Kidney tubule cell (primary cell): ENCODE measurements around the gene CDH15.
A peak's percentile ranks its signal among the peaks of the same experiment; 100 is the strongest.
"Not testable (repeated sequence)": the region's sequence is repeated elsewhere in the genome, so short reads cannot be mapped to it uniquely, and the experiment has no call there.

Source experiments
- DNase-seq: peaks from one replicate; pipeline ENCODE4 v3.0.0-alpha.2; 2018; ENCODE audit warnings: low spot score

Gene CDH15

GRCh38 chr16:89233678-89234490 lies 62.3 kb downstream of the CDH15 start:
- no peak for DNase-seq

- no peak for DNase-seq
Observed at GRCh38 chr16:89237733-89238132, 66.2 kb downstream of the CDH15 start.

GRCh38 chr16:89241187-89242007 lies 69.8 kb downstream of the CDH15 start:
- peak; percentile 73 for DNase-seq

GRCh38 chr16:89242795-89243200 lies 71.2 kb downstream of the CDH15 start:
- DNase-seq = no peak

- DNase-seq = no peak
Observed at GRCh38 chr16:89243664-89244063, 72.1 kb downstream of the CDH15 start.

GRCh38 chr16:89244264-89244663 lies 72.7 kb downstream of the CDH15 start:
- not testable (repeated sequence) for DNase-seq

- DNase-seq = no peak
Observed at GRCh38 chr16:89244754-89245153, 73.2 kb downstream of the CDH15 start.
